Ovary (tissue), 9 donors: Measurements from ENCODE around the gene NCMAP. TPM values are rescaled to one million over a fixed set of nuclear protein-coding genes. Genes with fewer than 3 reads are reported as not detected.

Experiments
- DNase-seq, 5 donors: peaks; one replicate each; pipeline ENCODE4 v3.0.0-alpha.2; 2019 to 2020
- H3K27ac ChIP-seq, 2 donors: fragments of 200-600 bp; one replicate each; pipeline versions ENCODE4 v1.5.1 to v1.8.0; 2019 to 2022
- H3K27me3 ChIP-seq: fragments of 200-600 bp; one replicate; pipeline ENCODE4 v1.8.0; 2022
- H3K36me3 ChIP-seq: fragments of 200-600 bp; sonication (generic); one replicate; pipeline ENCODE4 v1.5.1; 2019
- H3K4me1 ChIP-seq: one replicate; pipeline ENCODE4 v1.8.1; 2013; ENCODE audit warnings: mild to moderate bottlenecking, moderate library complexity; ENCODE audit not compliant: insufficient read depth
- H3K4me3 ChIP-seq: fragments of 200-600 bp; sonication (generic); one replicate; pipeline ENCODE4 v1.5.1; 2017
- H3K9me3 ChIP-seq, 2 donors: fragments of 200-600 bp in 1 of 2; sonication (generic) in 1 of 2; one replicate each; pipeline versions ENCODE4 v1.5.1 to v1.8.1; 2013 to 2019; ENCODE audit warnings: mild to moderate bottlenecking in 1 of 2, moderate library complexity in 1 of 2
- CTCF ChIP-seq, 3 donors: fragments of 450-650 bp in 2 of 3; fragments of 200-600 bp in 1 of 3; IDR thresholded peaks; one replicate each; pipeline versions ENCODE4 v1.5.1 to v1.8.0; 2016 to 2022; ENCODE audit warnings: antibody characterized with exemption in 3 of 3, mild to moderate bottlenecking in 1 of 3
- EP300 ChIP-seq: sonication (generic); formaldehyde crosslinking; IDR thresholded peaks from one replicate; pipeline ENCODE4 v1.6.1; 2017; ENCODE audit warnings: antibody characterized with exemption
- POLR2A ChIP-seq: fragments of 450-650 bp; IDR thresholded peaks from one replicate; pipeline ENCODE4 v1.6.1; 2017; ENCODE audit warnings: antibody characterized with exemption, mild to moderate bottlenecking, moderate library complexity
- WGBS, 3 donors: extraction: QIAGEN DNeasy Blood & Tissue Kit in 1 of 3; methylation state at CpG; one replicate each; pipeline versions ENCODE4 v1.1.5 to v1.1.7; 2013 to 2017; 5-methylcytosine and 5-hydroxymethylcytosine counted together
- intact Hi-C, 4 donors: fragments of 100-400 bp; cut with DNase I; formaldehyde crosslinking; loops; one replicate each; pipeline versions ENCODE4 v1.11.0 to v1.15.1; 2022 to 2023
- polyA plus RNA-seq, 2 donors: library from polyadenylated mRNA; stranded (reverse); fragments of 200-250 nt in 1 of 2; fragments of 350-450 nt in 1 of 2; fragmentation: Illumina TruSeq in 1 of 2; extraction: RNeasy Lipid Tissue Mini Kit (QIAGEN cat#74804) in 1 of 2; gene quantifications; one replicate each; pipeline ENCODE4 v1.2.3, GENCODE V29; 2013 to 2014
- total RNA-seq, 7 donors: library from RNA; depleted of rRNA in 2 of 7; stranded (reverse); fragments of >200 nt in 2 of 7; fragmentation: NEBNext Ultra II Directional in 3 of 7; extraction: Animal tissue kit (Norgen Biotek cat#: 25700) in 3 of 7; gene quantifications; one replicate each; pipeline versions ENCODE4 v1.1.0 to v1.2.4, GENCODE V29; 2016 to 2023
- donor health status: DM: no; HTN: no; CAD: no; lungs with moderate emphysema.
- donor health status: DM: no; HTN: no; CAD: no.
- donor health status: Bipolar disorder and iron deficiency.
- donor health status: DM: yes; HTN: yes; CAD: no.
- donor health status: DM: no; HTN: no; CAD: no.
- donor health status: DM: yes; HTN: yes; CAD: no.

NCMAP gene
- total and polyA plus RNA-seq, 9 donors: 0.01 to 0.83 (median 0.40) TPM; not detected in 2

GRCh38 chr1:24535021-24535424, 20.9 kb upstream of the NCMAP start:
- no peak overlapping the region for H3K27ac ChIP-seq
- intact Hi-C loops: no loop called here
- H3K9me3 ChIP-seq: no peaks in the 10 kb centered on the region

DNA sequence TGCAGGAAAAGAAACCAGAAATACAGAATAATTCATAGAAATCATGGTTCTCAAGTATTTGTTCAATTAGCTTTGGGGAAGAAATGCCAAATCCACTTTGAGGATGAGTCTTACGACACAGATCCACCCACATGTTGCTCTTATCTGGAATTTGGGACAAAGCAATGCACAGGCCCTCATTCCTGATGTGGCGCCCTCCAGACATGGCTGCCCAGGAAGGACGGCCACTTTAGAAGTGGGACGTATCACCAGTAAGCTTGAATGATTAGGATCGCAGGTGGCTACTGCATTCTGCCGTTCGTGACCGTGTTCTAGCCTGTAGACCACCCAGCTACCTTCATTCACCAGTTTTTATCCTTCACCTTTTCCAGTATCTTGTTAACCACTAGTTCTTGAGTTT, 20.1 kb upstream of the NCMAP start:
- Histone ChIP-seq H3K4me1 (no peaks in the 10 kb centered on the region), H3K9me3 (no peaks in the 10 kb centered on the region), H3K36me3 (no peaks in the 10 kb centered on the region), H3K4me3 (no peak overlapping the region), H3K27ac (no peak overlapping the region), H3K27me3 (no peaks in the 10 kb centered on the region)
- DNase-seq: no peak
- intact Hi-C loops: no loop called here
- no peak for TF ChIP-seq CTCF (IDR thresholded peaks at IDR 0.05)
- no peak for TF ChIP-seq POLR2A
- no peak for TF ChIP-seq EP300
- WGBS, 3 donors: 83 to 89% (median 87%) methylated on average over 8 of the region's 8 CpGs

More at GRCh38 chr1:24535021-24535424, 20.9 kb upstream of the NCMAP start:
- H3K36me3 ChIP-seq: no peaks in the 10 kb centered on the region
- TF ChIP-seq CTCF (IDR thresholded peaks at IDR 0.05) (no peak), EP300 (no peak), POLR2A (no peak)
- no peak overlapping the region for H3K4me3 ChIP-seq
- no peaks in the 10 kb centered on the region for H3K27me3 ChIP-seq
- H3K4me1 ChIP-seq: no peaks in the 10 kb centered on the region
- no peak for DNase-seq
- WGBS, 3 donors: 77 to 83% (median 83%) methylated on average over 21 of the region's 21 CpGs

- no peaks in the 10 kb centered on the region for H3K9me3 ChIP-seq
- no peak for DNase-seq
- intact Hi-C loops: no loop called here
- H3K27me3 ChIP-seq: no peaks in the 10 kb centered on the region
- H3K36me3 ChIP-seq: no peaks in the 10 kb centered on the region
- H3K27ac ChIP-seq: no peak overlapping the region
- H3K4me3 ChIP-seq: no peak overlapping the region
- H3K4me1 ChIP-seq: no peaks in the 10 kb centered on the region
- TF ChIP-seq CTCF (IDR thresholded peaks at IDR 0.05) (no peak), POLR2A (no peak), EP300 (no peak)
- 58 to 72% (median 69%) methylated on average over 7 of the region's 7 CpGs for WGBS, 3 donors
Measured at GRCh38 chr1:24536391-24536840, 19.5 kb upstream of the NCMAP start.

- Histone ChIP-seq H3K27me3 (no peaks in the 10 kb centered on the region), H3K4me1 (no peaks in the 10 kb centered on the region), H3K9me3 (no peaks in the 10 kb centered on the region), H3K4me3 (no peak overlapping the region), H3K36me3 (no peaks in the 10 kb centered on the region), H3K27ac (no peak overlapping the region)
- no peak for DNase-seq
- TF ChIP-seq CTCF (IDR thresholded peaks at IDR 0.05) (no peak), EP300 (no peak), POLR2A (no peak)
- WGBS, 3 donors: 78 to 82% (median 79%) methylated on average over 15 of the region's 15 CpGs
- intact Hi-C loops: no loop called here
Measured at GRCh38 chr1:24540051-24540905, 15.6 kb upstream of the NCMAP start.
